B cell (primary cell): ENCODE data around the gene GPR61. TPM values are rescaled to one million over a fixed set of nuclear protein-coding genes. Genes with fewer than 3 reads are reported as not detected.

Source experiments
- ATAC-seq: fragments of 200-7000 bp; cut with Tn5 transposase; one replicate; pipeline ENCODE4 v1.10.0; 2021; ENCODE audit warnings: low read depth, mild to moderate bottlenecking, moderate number of reproducible peaks, moderate library complexity
- CTCF ChIA-PET: fragments of 350-600 bp; sonication (Branson Sonifier 250); formaldehyde crosslinking; loops from one replicate; lab custom pipeline; 2021; ENCODE audit warnings: antibody characterized with exemption, inconsistent platforms; lab: Charles Lee
- POLR2A ChIA-PET: fragments of 350-600 bp; sonication (Branson Sonifier 250); formaldehyde crosslinking; loops from one replicate; lab custom pipeline; 2021; ENCODE audit warnings: antibody characterized with exemption; lab: Charles Lee
- DNase-seq: peaks from one replicate; pipeline ENCODE4 v3.0.0; 2013
- H2AFZ ChIP-seq: 2 replicates; pipeline ENCODE4 v1.6.1; 2012; ENCODE audit warnings: mild to moderate bottlenecking, low read depth, low read length; ENCODE audit not compliant: insufficient read depth, poor library complexity, severe bottlenecking
- H3K27ac ChIP-seq, 2 donors: 1 replicate in 1 of 2; 2 replicates in 1 of 2; pipeline ENCODE4 v1.5.1; 2012 to 2013; ENCODE audit warnings: low read length in 2 of 2, mild to moderate bottlenecking in 2 of 2, moderate library complexity in 1 of 2
- H3K27me3 ChIP-seq, 4 experiments: fragments of 200-600 bp in 1 of 4; sonication (generic) in 1 of 4; replicated peaks in 1 of 4; 1 replicate in 2 of 4; 2 replicates in 2 of 4; pipeline versions ENCODE4 v1.6.1 to v1.7.0; 2013 to 2016; ENCODE audit warnings: low read length in 3 of 4, mild to moderate bottlenecking in 2 of 4, mixed read lengths in 1 of 4, moderate library complexity in 1 of 4; ENCODE audit not compliant: insufficient read depth in 4 of 4, control insufficient read depth in 3 of 4; ENCODE audit errors: control extremely low read depth in 1 of 4
- H3K36me3 ChIP-seq, 2 experiments: replicated peaks in 1 of 2; 1 replicate in 1 of 2; 2 replicates in 1 of 2; pipeline versions ENCODE4 v1.6.1 to v1.7.1; 2013; ENCODE audit warnings: low read length in 1 of 2; ENCODE audit not compliant: insufficient read depth in 2 of 2, control insufficient read depth in 1 of 2; ENCODE audit errors: control extremely low read depth in 1 of 2, extremely low read depth in 1 of 2
- H3K4me1 ChIP-seq, 2 donors: fragments of 200-600 bp in 1 of 2; sonication (generic) in 1 of 2; 1 replicate in 1 of 2; 2 replicates in 1 of 2; pipeline versions ENCODE4 v1.5.1 to v1.6.1; 2013 to 2017; ENCODE audit warnings: low read length in 2 of 2; ENCODE audit not compliant: control insufficient read depth in 2 of 2, insufficient read depth in 2 of 2
- H3K4me2 ChIP-seq: replicated peaks from 2 replicates; pipeline ENCODE3; 2012; ENCODE audit warnings: mild to moderate bottlenecking, low read depth, low read length; ENCODE audit not compliant: poor library complexity, severe bottlenecking
- H3K4me3 ChIP-seq, 5 experiments: fragments of 200-600 bp in 1 of 5; sonication (generic) in 1 of 5; 1 replicate in 3 of 5; 2 replicates in 2 of 5; pipeline versions ENCODE4 v1.5.1 to v1.7.0; 2011 to 2016; ENCODE audit warnings: low read length in 4 of 5, mild to moderate bottlenecking in 4 of 5, low read depth in 2 of 5, control low read depth in 1 of 5, moderate library complexity in 1 of 5; ENCODE audit not compliant: insufficient read depth in 1 of 5; ENCODE audit errors: control extremely low read depth in 1 of 5, extremely low read depth in 1 of 5
- H3K79me2 ChIP-seq: fragments of 200-600 bp; sonication (generic); one replicate; pipeline ENCODE4 v1.6.0; 2016; ENCODE audit warnings: low read length; ENCODE audit not compliant: control insufficient read depth, insufficient read depth
- H3K9ac ChIP-seq: fragments of 200-600 bp; sonication (generic); 2 replicates; pipeline ENCODE4 v1.6.1; 2017; ENCODE audit warnings: mild to moderate bottlenecking, low read length, moderate library complexity
- H3K9me3 ChIP-seq, 3 donors: one replicate each; pipeline versions ENCODE4 v1.6.1 to v1.7.1; 2013; ENCODE audit warnings: low read length in 2 of 3; ENCODE audit not compliant: control insufficient read depth in 2 of 3, insufficient read depth in 1 of 3; ENCODE audit errors: control extremely low read depth in 1 of 3
- H4K20me1 ChIP-seq: 2 replicates; pipeline ENCODE4 v1.6.0; 2012; ENCODE audit warnings: mild to moderate bottlenecking, low read length; ENCODE audit not compliant: insufficient read depth, control insufficient read depth, poor library complexity, severe bottlenecking
- H3K27ac Mint-ChIP-seq: one replicate; pipeline ENCODE4 v1.8.0; 2021; ENCODE audit warnings: mixed read lengths
- H3K27me3 Mint-ChIP-seq: one replicate; pipeline ENCODE4 v1.8.0; 2021; ENCODE audit warnings: mixed read lengths
- H3K4me1 Mint-ChIP-seq: one replicate; pipeline ENCODE4 v1.8.0; 2021; ENCODE audit warnings: mixed read lengths
- H3K4me3 Mint-ChIP-seq: one replicate; pipeline ENCODE4 v1.8.0; 2021; ENCODE audit warnings: mixed read lengths
- H3K9me3 Mint-ChIP-seq: one replicate; pipeline ENCODE4 v1.8.0; 2022; ENCODE audit warnings: mixed read lengths; ENCODE audit not compliant: insufficient read depth
- CTCF ChIP-seq: fragments of 200-600 bp; IDR thresholded peaks from one replicate; pipeline ENCODE4 v1.8.0; 2022; ENCODE audit warnings: antibody characterized with exemption, mild to moderate bottlenecking
- EZH2 ChIP-seq: IDR thresholded peaks from 2 replicates; pipeline ENCODE4 v1.6.1; 2012; ENCODE audit warnings: borderline replicate concordance, low read depth, mild to moderate bottlenecking, moderate library complexity, low read length; ENCODE audit not compliant: insufficient read depth, poor library complexity, severe bottlenecking
- WGBS: methylation state at CpG from one replicate; pipeline ENCODE4 v1.1.5; 2013; ENCODE audit warnings: missing lambda C conversion rate; ENCODE audit not compliant: insufficient coverage; 5-methylcytosine and 5-hydroxymethylcytosine counted together
- intact Hi-C: fragments of 100-400 bp; cut with micrococcal nuclease; formaldehyde crosslinking; loops from one replicate; pipeline ENCODE4 v1.10.0; 2022
- polyA plus RNA-seq: library from polyadenylated mRNA; depleted of rRNA; stranded (reverse); fragments of >200 nt; gene quantifications from 2 replicates; pipeline ENCODE4 v1.2.3, GENCODE V29; 2012
- total RNA-seq, 2 donors: library from RNA; stranded (reverse); fragments of 120-200 nt in 1 of 2; gene quantifications; 1 replicate in 1 of 2; 2 replicates in 1 of 2; pipeline versions ENCODE4 v1.2.3 to v1.2.4, GENCODE V29; 2013 to 2022

The GPR61 gene
- total and polyA plus RNA-seq, 2 donors (not counting 1 experiment from before 2014, with no cell fraction given) = not detected

- WGBS = 100% methylated on average over 8 of the region's 11 CpGs
- Histone ChIP-seq H3K27ac (no peak overlapping the region), H2AFZ (no peak overlapping the region), H3K79me2 (peaks cover 32% of the 10 kb centered on the region), H3K27me3 (no peaks in the 10 kb centered on the region), H3K4me3 (no peak overlapping the region), H3K4me2 (no peak overlapping the region), H3K9ac (no peak overlapping the region), H3K4me1 (peaks cover 11 to 26% of the 10 kb centered on the region in 2 donors), H3K9me3 (no peaks in the 10 kb centered on the region), H4K20me1 (peaks cover 10% of the 10 kb centered on the region), H3K36me3 (peaks cover 0 to 27% of the 10 kb centered on the region in 2 experiments)
- intact Hi-C loops = loop anchor here (1.0 to 5.0 kb wide), 3 partner anchors 42 to 497 kb away; no protein-coding TSS in a partner anchor
- ATAC-seq = peak; percentile 46
- POLR2A ChIA-PET = interaction anchor here (1.1 kb wide), 1 partner anchor 42 kb away, joined by 19 read pairs; no protein-coding TSS in a partner anchor
- TF ChIP-seq CTCF (peak; percentile 81), EZH2 (no peak)
- Mint-ChIP-seq H3K27ac (peak overlapping the region; percentile 37), H3K9me3 (no peaks in the 10 kb centered on the region), H3K27me3 (no peaks in the 10 kb centered on the region), H3K4me1 (peaks cover 22% of the 10 kb centered on the region), H3K4me3 (no peak overlapping the region)
- CTCF ChIA-PET = interaction anchor here (0.6 to 37.9 kb wide), 26 partner anchors 8 to 873 kb away, joined by 3 to 926 read pairs (median 4); partner anchors contain the start of genes AHCYL1, AMIGO1, GNAI3 and GPR61
- DNase-seq = peak; percentile 76
Observed at GRCh38 chr1:109490029-109490933, 49.4 kb upstream of the GPR61 start.

- peaks cover 25% of the 10 kb centered on the region for H3K4me1 Mint-ChIP-seq
- no peaks in the 10 kb centered on the region for H3K27me3 Mint-ChIP-seq
- no peak overlapping the region for H3K4me3 Mint-ChIP-seq
- no peak overlapping the region for H3K9ac ChIP-seq
- ChIA-PET POLR2A (interaction anchor here (1.1 kb wide), 1 partner anchor 42 kb away, joined by 19 read pairs; no protein-coding TSS in a partner anchor), CTCF (interaction anchor here (0.6 to 37.9 kb wide), 22 partner anchors 8 to 494 kb away, joined by 3 to 926 read pairs (median 6); partner anchors contain the start of genes AHCYL1, AMIGO1, GNAI3 and GPR61)
- no peaks in the 10 kb centered on the region for H3K9me3 Mint-ChIP-seq
- DNase-seq = no peak
- intact Hi-C loops = loop anchor here (1.0 to 5.0 kb wide), 3 partner anchors 41 to 496 kb away; no protein-coding TSS in a partner anchor
- H3K4me3 ChIP-seq = no peak overlapping the region
- 94% methylated on average over 8 of the region's 11 CpGs for WGBS
- H3K27ac Mint-ChIP-seq = peak overlapping the region; percentile 37
- H3K27me3 ChIP-seq = no peaks in the 10 kb centered on the region
- H3K79me2 ChIP-seq = peaks cover 39% of the 10 kb centered on the region
- no peak for ATAC-seq
- H4K20me1 ChIP-seq = peaks cover 17% of the 10 kb centered on the region
- H3K9me3 ChIP-seq = no peaks in the 10 kb centered on the region
- H3K4me1 ChIP-seq = peaks cover 16 to 31% of the 10 kb centered on the region in 2 donors
- no peak overlapping the region for H3K27ac ChIP-seq
- H3K36me3 ChIP-seq = peaks cover 0 to 31% of the 10 kb centered on the region in 2 experiments
- H2AFZ ChIP-seq = no peak overlapping the region
- H3K4me2 ChIP-seq = no peak overlapping the region
- TF ChIP-seq EZH2 = no peak
- TF ChIP-seq CTCF = no peak
Observed at GRCh38 chr1:109490934-109491302, 48.8 kb upstream of the GPR61 start.
